ENCODE data around the gene NRG3. TPM values are rescaled to one million over a fixed set of nuclear protein-coding genes. Genes with fewer than 3 reads are reported as not detected.

NRG3 gene
- total and polyA plus RNA-seq, 12 donors: 0.03 to 0.73 (median 0.13) TPM; not detected in 5

DNA sequence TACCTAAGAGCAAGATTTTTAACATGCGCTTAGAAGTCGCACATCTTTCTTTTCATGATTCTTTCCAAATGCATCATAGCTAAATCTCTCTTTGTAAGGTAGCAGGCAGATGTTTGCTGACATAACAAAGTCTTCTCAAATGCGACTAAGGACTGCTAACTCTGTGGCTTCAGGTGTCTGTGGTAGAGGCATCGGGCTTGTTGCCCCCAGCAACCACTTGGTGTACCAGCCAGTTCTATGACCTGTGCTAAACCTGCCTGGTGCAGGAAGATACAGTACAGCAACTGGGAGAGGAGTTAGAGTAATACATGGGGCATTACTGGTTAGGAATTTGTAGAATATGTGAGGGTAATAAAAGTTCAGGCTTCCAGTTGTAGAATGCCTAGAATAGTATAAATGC lies 654.1 kb downstream of the NRG3 start:
- Histone ChIP-seq H3K4me1 (no peaks in the 10 kb centered on the region), H3K27ac (no peak overlapping the region), H3K4me3 (no peak overlapping the region), H3K36me3 (no peaks in the 10 kb centered on the region), H3K27me3 (no peaks in the 10 kb centered on the region), H3K9me3 (no peaks in the 10 kb centered on the region)
- TF ChIP-seq CTCF (IDR thresholded peaks at IDR 0.05): no peak
- intact Hi-C loops (cut with DNase I): no loop called here
- ATAC-seq (no peak), DNase-seq (no peak)
- 86% methylated on average over 4 of the region's 4 CpGs for WGBS, 2 donors

- Histone ChIP-seq H3K9me3 (peaks cover 0 to 6% (median 0%) of the 10 kb centered on the region in 11 donors), H3K27me3 (no peaks in the 10 kb centered on the region), H3K27ac (no peak overlapping the region), H3K4me1 (no peaks in the 10 kb centered on the region), H3K4me3 (no peak overlapping the region), H3K36me3 (no peaks in the 10 kb centered on the region)
- no peak for ATAC-seq
- intact Hi-C loops (cut with DNase I): no loop called here
- 80 to 84% methylated on average over 3 of the region's 3 CpGs for whole genome bisulfite sequencing, 2 donors
- no peak for TF ChIP-seq CTCF (IDR thresholded peaks at IDR 0.05)
- DNase-seq: no peak
These were observed 660.5 kb downstream of the NRG3 start for GRCh38 chr10:82535457-82535856.

DNA sequence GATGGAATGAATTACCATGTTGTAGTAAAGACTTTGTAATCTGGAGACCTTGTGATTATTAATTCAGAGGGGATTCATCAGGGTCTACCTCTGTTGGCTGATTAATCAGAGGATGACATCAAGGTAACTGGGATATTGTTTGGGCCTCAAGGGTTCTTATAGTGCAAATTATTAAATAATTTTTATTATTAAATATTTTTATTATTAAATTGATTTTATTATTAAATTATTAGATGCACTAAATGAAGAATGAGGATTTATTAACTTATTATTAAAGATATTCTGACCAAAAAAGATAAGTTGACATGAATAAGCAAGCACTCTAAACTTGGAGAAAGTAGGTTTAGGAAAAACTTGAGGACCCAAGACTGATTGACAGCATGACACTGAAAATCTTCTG lies 661.7 kb downstream of the NRG3 start:
- Histone ChIP-seq H3K27ac (no peak overlapping the region), H3K4me3 (no peak overlapping the region), H3K9me3 (peaks cover 0 to 6% (median 0%) of the 10 kb centered on the region in 11 donors), H3K4me1 (no peaks in the 10 kb centered on the region), H3K27me3 (no peaks in the 10 kb centered on the region), H3K36me3 (no peaks in the 10 kb centered on the region)
- no peak for TF ChIP-seq CTCF (IDR thresholded peaks at IDR 0.05)
- intact Hi-C loops (cut with DNase I): no loop called here
- no peak for DNase-seq
- no peak for ATAC-seq

- TF ChIP-seq CTCF (IDR thresholded peaks at IDR 0.05): no peak
- Histone ChIP-seq H3K4me1 (no peaks in the 10 kb centered on the region), H3K27me3 (no peaks in the 10 kb centered on the region), H3K4me3 (no peak overlapping the region), H3K36me3 (no peaks in the 10 kb centered on the region), H3K9me3 (peaks cover 0 to 6% (median 0%) of the 10 kb centered on the region in 11 donors), H3K27ac (no peak overlapping the region)
- intact Hi-C loops (cut with DNase I): no loop called here
- 78 to 85% methylated on average over 1 of the region's 1 CpG for WGBS, 2 donors
- ATAC-seq: no peak
- DNase-seq: no peak
These were observed 663.3 kb downstream of the NRG3 start for GRCh38 chr10:82538272-82538671.

DNA sequence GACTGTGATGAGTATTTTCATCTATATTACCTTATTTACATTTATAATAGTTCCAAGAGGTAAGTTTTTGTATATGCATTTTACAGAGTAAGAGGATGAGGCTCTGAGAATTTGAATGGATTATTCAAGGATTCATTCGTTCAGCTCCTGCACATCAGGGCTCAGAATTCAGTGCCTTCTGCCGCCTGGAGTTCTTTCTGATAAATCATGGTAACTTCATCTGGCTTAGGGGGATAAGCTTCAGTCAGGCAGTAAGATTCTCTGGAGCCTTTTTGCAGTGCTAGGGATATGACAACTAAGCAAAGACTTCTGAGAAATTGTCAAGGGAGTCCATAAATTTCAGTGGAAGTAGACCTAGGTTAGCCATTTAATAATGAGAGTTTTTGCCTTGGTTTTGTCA lies 668.6 kb downstream of the NRG3 start:
- H3K9me3 ChIP-seq: peaks cover 0 to 6% (median 0%) of the 10 kb centered on the region in 11 donors
- ATAC-seq (no peak), DNase-seq (no peak)
- intact Hi-C loops (cut with DNase I): no loop called here
- H3K4me3 ChIP-seq: no peak overlapping the region
- H3K36me3 ChIP-seq: no peaks in the 10 kb centered on the region
- no peak for TF ChIP-seq CTCF (IDR thresholded peaks at IDR 0.05)
- H3K27me3 ChIP-seq: no peaks in the 10 kb centered on the region
- no peak overlapping the region for H3K27ac ChIP-seq
- H3K4me1 ChIP-seq: no peaks in the 10 kb centered on the region
- WGBS, 2 donors: 74 to 79% methylated on average over 2 of the region's 2 CpGs

Data from heart right ventricle (tissue), 16 donors.